ENCODE data around the gene NWD2.

DNA sequence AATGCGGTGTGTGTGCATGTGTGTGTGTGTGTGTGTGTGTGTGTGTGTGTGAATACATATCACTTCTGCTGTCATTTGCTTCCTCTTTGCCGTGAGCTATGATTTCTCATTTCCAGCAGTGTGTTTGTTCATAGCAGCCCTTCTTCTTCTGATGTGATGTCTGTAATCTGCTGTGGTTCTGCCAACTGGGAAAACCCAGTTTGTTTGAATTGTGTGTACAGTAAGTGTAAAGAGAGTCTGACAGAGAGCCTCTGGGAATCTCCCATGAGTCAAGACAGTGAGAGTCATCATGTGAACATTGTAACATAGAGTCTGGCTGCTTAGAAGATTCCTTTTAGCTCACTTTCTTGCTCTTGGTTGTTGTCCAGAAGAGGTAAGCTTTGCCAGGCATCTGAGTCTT lies 8.4 kb upstream of the NWD2 start:
- TF ChIP-seq POLR2A (IDR thresholded peaks at IDR 0.05): no peak
- TF ChIP-seq, protein P1, sequence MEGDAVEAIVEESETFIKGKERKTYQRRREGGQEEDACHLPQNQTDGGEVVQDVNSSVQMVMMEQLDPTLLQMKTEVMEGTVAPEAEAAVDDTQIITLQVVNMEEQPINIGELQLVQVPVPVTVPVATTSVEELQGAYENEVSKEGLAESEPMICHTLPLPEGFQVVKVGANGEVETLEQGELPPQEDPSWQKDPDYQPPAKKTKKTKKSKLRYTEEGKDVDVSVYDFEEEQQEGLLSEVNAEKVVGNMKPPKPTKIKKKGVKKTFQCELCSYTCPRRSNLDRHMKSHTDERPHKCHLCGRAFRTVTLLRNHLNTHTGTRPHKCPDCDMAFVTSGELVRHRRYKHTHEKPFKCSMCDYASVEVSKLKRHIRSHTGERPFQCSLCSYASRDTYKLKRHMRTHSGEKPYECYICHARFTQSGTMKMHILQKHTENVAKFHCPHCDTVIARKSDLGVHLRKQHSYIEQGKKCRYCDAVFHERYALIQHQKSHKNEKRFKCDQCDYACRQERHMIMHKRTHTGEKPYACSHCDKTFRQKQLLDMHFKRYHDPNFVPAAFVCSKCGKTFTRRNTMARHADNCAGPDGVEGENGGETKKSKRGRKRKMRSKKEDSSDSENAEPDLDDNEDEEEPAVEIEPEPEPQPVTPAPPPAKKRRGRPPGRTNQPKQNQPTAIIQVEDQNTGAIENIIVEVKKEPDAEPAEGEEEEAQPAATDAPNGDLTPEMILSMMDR (IDR thresholded peaks at IDR 0.05): no peak

Measured in adrenal gland (tissue), 5 donors.